SK-N-SH (cell line): ENCODE data around the gene MLLT11. TPM values are rescaled to one million over a fixed set of nuclear protein-coding genes. Genes with fewer than 3 reads are reported as not detected.

Experiments used
- CTCF ChIA-PET: fragments of 300-600, 350-600 bp; formaldehyde crosslinking; extraction: SDS; loops from one replicate; lab custom pipeline; 2021; lab: Yijun Ruan, JAX
- POLR2A ChIA-PET: fragments of 350-600 bp; sonication (Branson Sonifier 250); formaldehyde crosslinking; extraction: SDS; loops from one replicate; lab custom pipeline; 2020; ENCODE audit warnings: antibody characterized with exemption, inconsistent platforms; lab: Yijun Ruan, JAX
- DNase-seq: peaks from one replicate; pipeline ENCODE4 v3.0.0; 2012
- H2AFZ ChIP-seq: fragments of 200-600 bp; sonication (generic); 2 replicates; pipeline ENCODE4 v1.8.1; 2016; ENCODE audit warnings: antibody characterized with exemption, mild to moderate bottlenecking, low read depth
- H3F3A ChIP-seq: fragments of 200-600 bp; sonication (generic); replicated peaks from 2 replicates; pipeline ENCODE3; 2016; ENCODE audit warnings: antibody characterized with exemption, mild to moderate bottlenecking; ENCODE audit not compliant: insufficient read depth
- H3K27ac ChIP-seq, 2 experiments: fragments of 200-500 bp in 1 of 2; fragments of 200-600 bp in 1 of 2; sonication (Bioruptor generic) in 1 of 2; sonication (generic), shearing (Covaris generic) in 1 of 2; 2 replicates each; pipeline versions ENCODE4 v1.5.1 to v1.6.1; 2014 to 2016; ENCODE audit warnings: low read depth in 2 of 2, inconsistent platforms in 1 of 2, low read length in 1 of 2, mild to moderate bottlenecking in 1 of 2, mixed read lengths in 1 of 2
- H3K27me3 ChIP-seq: fragments of 200-600 bp; sonication (generic), shearing (Covaris generic); 2 replicates; pipeline ENCODE4 v1.6.1; 2016; ENCODE audit warnings: mixed run types; ENCODE audit not compliant: insufficient read depth
- H3K36me3 ChIP-seq, 2 experiments: fragments of 200-500 bp in 1 of 2; fragments of 200-600 bp in 1 of 2; sonication (Bioruptor generic) in 1 of 2; sonication (generic) in 1 of 2; replicated peaks in 1 of 2; 2 replicates each; pipeline versions ENCODE3 to v1.5.1; 2014 to 2016; ENCODE audit warnings: low read length in 1 of 2, mild to moderate bottlenecking in 1 of 2; ENCODE audit not compliant: insufficient read depth in 2 of 2, control insufficient read depth in 1 of 2
- H3K4me1 ChIP-seq, 2 experiments: fragments of 200-500 bp in 1 of 2; fragments of 200-600 bp in 1 of 2; sonication (Bioruptor generic) in 1 of 2; sonication (generic), shearing (Covaris generic) in 1 of 2; 2 replicates each; pipeline versions ENCODE4 v1.5.1 to v1.6.1; 2014 to 2016; ENCODE audit warnings: low read depth in 1 of 2, low read length in 1 of 2, mixed run types in 1 of 2; ENCODE audit not compliant: insufficient read depth in 2 of 2, control insufficient read depth in 1 of 2
- H3K4me2 ChIP-seq: fragments of 200-600 bp; sonication (generic), shearing (Covaris generic); 2 replicates; pipeline ENCODE4 v1.6.1; 2017; ENCODE audit warnings: mixed run types
- H3K4me3 ChIP-seq, 2 experiments: fragments of 200-500 bp in 1 of 2; fragments of 200-600 bp in 1 of 2; sonication (Bioruptor generic) in 1 of 2; sonication (generic), shearing (Covaris generic) in 1 of 2; 2 replicates each; pipeline versions ENCODE4 v1.5.1 to v1.8.1; 2014 to 2016; ENCODE audit warnings: low read depth in 2 of 2, inconsistent platforms in 1 of 2, low read length in 1 of 2, mild to moderate bottlenecking in 1 of 2, mixed read lengths in 1 of 2, moderate library complexity in 1 of 2
- H3K79me2 ChIP-seq: fragments of 200-600 bp; sonication (generic); 2 replicates; pipeline ENCODE4 v1.8.1; 2017; ENCODE audit warnings: mild to moderate bottlenecking; ENCODE audit not compliant: insufficient read depth
- H3K9ac ChIP-seq: fragments of 200-600 bp; sonication (generic); 2 replicates; pipeline ENCODE4 v1.6.1; 2017; ENCODE audit warnings: mixed run types
- H3K9me2 ChIP-seq: fragments of 200-600 bp; sonication (generic); 2 replicates; pipeline ENCODE4 v1.6.1; 2017; ENCODE audit warnings: mixed run types
- H3K9me3 ChIP-seq: fragments of 200-600 bp; sonication (generic); 2 replicates; pipeline ENCODE4 v1.6.1; 2017; ENCODE audit warnings: mixed run types, mild to moderate bottlenecking, moderate library complexity
- H4K20me1 ChIP-seq: fragments of 200-600 bp; sonication (generic); 2 replicates; pipeline ENCODE4 v1.6.1; 2017; ENCODE audit warnings: mild to moderate bottlenecking, mixed run types; ENCODE audit not compliant: insufficient read depth
- ELF1 ChIP-seq: IDR thresholded peaks from 2 replicates; pipeline ENCODE4 v1.4.0; 2012
- EP300 ChIP-seq, 2 experiments: IDR thresholded peaks; 2 replicates each; pipeline versions ENCODE4 v1.4.0 to v1.6.1; 2012; ENCODE audit warnings: borderline replicate concordance in 1 of 2, low read depth in 1 of 2, low read length in 1 of 2
- FOSL2 ChIP-seq: IDR thresholded peaks from 2 replicates; pipeline ENCODE4 v1.4.0; 2012; ENCODE audit warnings: low read depth, mild to moderate bottlenecking, moderate library complexity, borderline replicate concordance
- FOXJ3 ChIP-seq: sonication (generic); formaldehyde crosslinking; IDR thresholded peaks from 2 replicates; pipeline ENCODE4 v1.5.1; 2020; ENCODE audit warnings: mild to moderate bottlenecking, missing genetic modification reagents
- FOXM1 ChIP-seq: IDR thresholded peaks from 2 replicates; pipeline ENCODE4 v1.4.0; 2012; ENCODE audit warnings: low read depth, mild to moderate bottlenecking
- JUND ChIP-seq: IDR thresholded peaks from 2 replicates; pipeline ENCODE4 v1.4.0; 2012
- NFIC ChIP-seq: IDR thresholded peaks from 2 replicates; pipeline ENCODE4 v1.4.0; 2012; ENCODE audit warnings: borderline replicate concordance
- RCOR1 ChIP-seq: fragments of 150-350 bp; IDR thresholded peaks from 2 replicates; pipeline ENCODE4 v1.6.1; 2017; ENCODE audit warnings: antibody characterized with exemption, low read length
- RFX5 ChIP-seq: IDR thresholded peaks from 2 replicates; pipeline ENCODE4 v1.6.1; 2012; ENCODE audit warnings: mild to moderate bottlenecking, improper control_type of control experiment, low read length
- RXRA ChIP-seq: IDR thresholded peaks from 2 replicates; pipeline ENCODE4 v1.4.0; 2012; ENCODE audit warnings: low read depth, mild to moderate bottlenecking, borderline replicate concordance
- SMC3 ChIP-seq: IDR thresholded peaks from 2 replicates; pipeline ENCODE4 v1.6.1; 2012; ENCODE audit warnings: low read depth, low read length, improper control_type of control experiment
- TAF1 ChIP-seq: IDR thresholded peaks from 2 replicates; pipeline ENCODE4 v1.6.1; 2012; ENCODE audit warnings: low read depth, mild to moderate bottlenecking, low read length, moderate library complexity, borderline replicate concordance
- TCF12 ChIP-seq: IDR thresholded peaks from 2 replicates; pipeline ENCODE4 v1.4.0; 2012
- TEAD4 ChIP-seq: IDR thresholded peaks from 2 replicates; pipeline ENCODE4 v1.4.0; 2012; ENCODE audit warnings: mild to moderate bottlenecking, borderline replicate concordance; ENCODE audit not compliant: insufficient read depth
- WGBS: methylation state at CpG from one replicate; pipeline ENCODE4 v1.1.6; 2017; ENCODE audit warnings: low lambda C conversion rate; 5-methylcytosine and 5-hydroxymethylcytosine counted together
- polyA plus RNA-seq, 3 experiments: library from polyadenylated mRNA; depleted of rRNA; stranded (reverse); fragments of >200 nt; gene quantifications; 2 replicates each; pipeline ENCODE4 v1.2.3, GENCODE V29; 2012
- TF ChIP-seq, protein P1 (sequence below): IDR thresholded peaks from 2 replicates; pipeline ENCODE4 v1.4.0; 2012; ENCODE audit warnings: low read depth, borderline replicate concordance
- TF ChIP-seq, protein P2 (sequence below): fragments of 150-350 bp; IDR thresholded peaks from 2 replicates; pipeline ENCODE4 v1.6.1; 2017; ENCODE audit warnings: antibody characterized with exemption, low read length, low read depth, borderline replicate concordance
- TF ChIP-seq, protein P3 (sequence below): fragments of 200-600 bp; sonication (generic); IDR thresholded peaks from 2 replicates; pipeline ENCODE4 v1.6.1; 2017; ENCODE audit warnings: antibody characterized with exemption, mild to moderate bottlenecking, moderate library complexity
- TF ChIP-seq, protein P4 (sequence below): IDR thresholded peaks from 2 replicates; pipeline ENCODE4; 2012

MLLT11 gene
- polyA plus RNA-seq, 1 of the 3 experiments (the other 2 are of a cell fraction): 26.7 TPM

DNA sequence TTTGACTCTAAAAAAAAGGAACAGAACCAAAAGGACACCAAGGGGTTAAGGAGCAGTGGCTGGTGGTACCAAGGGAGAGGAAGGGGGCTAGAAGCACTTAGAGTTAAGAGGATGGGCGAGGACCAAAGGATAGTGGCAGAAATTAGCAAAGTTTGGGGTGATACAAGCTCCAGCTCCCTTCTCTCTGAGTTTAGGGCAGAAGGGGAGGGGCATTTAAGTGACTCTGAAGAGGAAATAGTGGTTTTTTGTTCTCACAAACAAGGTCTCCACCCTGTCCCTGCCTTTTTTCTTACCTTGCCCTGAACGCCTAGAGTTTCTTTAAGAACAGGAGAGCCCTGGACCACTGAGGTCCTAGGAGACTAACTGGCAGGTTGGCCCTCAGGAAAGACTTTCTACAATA lies 4.0 kb upstream of the MLLT11 start:
- DNase-seq: no peak
- Histone ChIP-seq H3K4me3 (no peak overlapping the region), H4K20me1 (peaks cover 36% of the 10 kb centered on the region), H3K4me1 (peaks cover 7 to 23% of the 10 kb centered on the region in 2 experiments; a peak in 3 of 4 replicates), H3K9me3 (no peaks in the 10 kb centered on the region), H3K9me2 (no peaks in the 10 kb centered on the region), H3K27me3 (no peaks in the 10 kb centered on the region), H2AFZ (no peak overlapping the region), H3F3A (peaks cover 29% of the 10 kb centered on the region), H3K79me2 (peaks cover 63% of the 10 kb centered on the region), H3K27ac (no peak overlapping the region), H3K9ac (no peak overlapping the region), H3K4me2 (peak overlapping the region; percentile 91), H3K36me3 (peaks cover 51 to 55% of the 10 kb centered on the region in 2 experiments)
- CTCF ChIA-PET: interaction anchor here (7.4 kb wide), 1 partner anchor 8 kb away, joined by 67 read pairs; the partner anchor contains the start of gene C1orf56
- WGBS: 88% methylated on average over 2 of the region's 2 CpGs
- TF ChIP-seq TCF12: no peak
- TF ChIP-seq, protein P1, sequence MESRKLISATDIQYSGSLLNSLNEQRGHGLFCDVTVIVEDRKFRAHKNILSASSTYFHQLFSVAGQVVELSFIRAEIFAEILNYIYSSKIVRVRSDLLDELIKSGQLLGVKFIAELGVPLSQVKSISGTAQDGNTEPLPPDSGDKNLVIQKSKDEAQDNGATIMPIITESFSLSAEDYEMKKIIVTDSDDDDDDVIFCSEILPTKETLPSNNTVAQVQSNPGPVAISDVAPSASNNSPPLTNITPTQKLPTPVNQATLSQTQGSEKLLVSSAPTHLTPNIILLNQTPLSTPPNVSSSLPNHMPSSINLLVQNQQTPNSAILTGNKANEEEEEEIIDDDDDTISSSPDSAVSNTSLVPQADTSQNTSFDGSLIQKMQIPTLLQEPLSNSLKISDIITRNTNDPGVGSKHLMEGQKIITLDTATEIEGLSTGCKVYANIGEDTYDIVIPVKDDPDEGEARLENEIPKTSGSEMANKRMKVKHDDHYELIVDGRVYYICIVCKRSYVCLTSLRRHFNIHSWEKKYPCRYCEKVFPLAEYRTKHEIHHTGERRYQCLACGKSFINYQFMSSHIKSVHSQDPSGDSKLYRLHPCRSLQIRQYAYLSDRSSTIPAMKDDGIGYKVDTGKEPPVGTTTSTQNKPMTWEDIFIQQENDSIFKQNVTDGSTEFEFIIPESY: no peak
- TF ChIP-seq, protein P2, sequence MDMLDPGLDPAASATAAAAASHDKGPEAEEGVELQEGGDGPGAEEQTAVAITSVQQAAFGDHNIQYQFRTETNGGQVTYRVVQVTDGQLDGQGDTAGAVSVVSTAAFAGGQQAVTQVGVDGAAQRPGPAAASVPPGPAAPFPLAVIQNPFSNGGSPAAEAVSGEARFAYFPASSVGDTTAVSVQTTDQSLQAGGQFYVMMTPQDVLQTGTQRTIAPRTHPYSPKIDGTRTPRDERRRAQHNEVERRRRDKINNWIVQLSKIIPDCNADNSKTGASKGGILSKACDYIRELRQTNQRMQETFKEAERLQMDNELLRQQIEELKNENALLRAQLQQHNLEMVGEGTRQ: no peak
- no peak for TF ChIP-seq RCOR1
- no peak for TF ChIP-seq RFX5
- TF ChIP-seq, protein P3, sequence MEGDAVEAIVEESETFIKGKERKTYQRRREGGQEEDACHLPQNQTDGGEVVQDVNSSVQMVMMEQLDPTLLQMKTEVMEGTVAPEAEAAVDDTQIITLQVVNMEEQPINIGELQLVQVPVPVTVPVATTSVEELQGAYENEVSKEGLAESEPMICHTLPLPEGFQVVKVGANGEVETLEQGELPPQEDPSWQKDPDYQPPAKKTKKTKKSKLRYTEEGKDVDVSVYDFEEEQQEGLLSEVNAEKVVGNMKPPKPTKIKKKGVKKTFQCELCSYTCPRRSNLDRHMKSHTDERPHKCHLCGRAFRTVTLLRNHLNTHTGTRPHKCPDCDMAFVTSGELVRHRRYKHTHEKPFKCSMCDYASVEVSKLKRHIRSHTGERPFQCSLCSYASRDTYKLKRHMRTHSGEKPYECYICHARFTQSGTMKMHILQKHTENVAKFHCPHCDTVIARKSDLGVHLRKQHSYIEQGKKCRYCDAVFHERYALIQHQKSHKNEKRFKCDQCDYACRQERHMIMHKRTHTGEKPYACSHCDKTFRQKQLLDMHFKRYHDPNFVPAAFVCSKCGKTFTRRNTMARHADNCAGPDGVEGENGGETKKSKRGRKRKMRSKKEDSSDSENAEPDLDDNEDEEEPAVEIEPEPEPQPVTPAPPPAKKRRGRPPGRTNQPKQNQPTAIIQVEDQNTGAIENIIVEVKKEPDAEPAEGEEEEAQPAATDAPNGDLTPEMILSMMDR: no peak
- TF ChIP-seq SMC3: no peak
- no peak for TF ChIP-seq JUND
- TF ChIP-seq NFIC: no peak
- POLR2A ChIA-PET: no interaction called here

DNA sequence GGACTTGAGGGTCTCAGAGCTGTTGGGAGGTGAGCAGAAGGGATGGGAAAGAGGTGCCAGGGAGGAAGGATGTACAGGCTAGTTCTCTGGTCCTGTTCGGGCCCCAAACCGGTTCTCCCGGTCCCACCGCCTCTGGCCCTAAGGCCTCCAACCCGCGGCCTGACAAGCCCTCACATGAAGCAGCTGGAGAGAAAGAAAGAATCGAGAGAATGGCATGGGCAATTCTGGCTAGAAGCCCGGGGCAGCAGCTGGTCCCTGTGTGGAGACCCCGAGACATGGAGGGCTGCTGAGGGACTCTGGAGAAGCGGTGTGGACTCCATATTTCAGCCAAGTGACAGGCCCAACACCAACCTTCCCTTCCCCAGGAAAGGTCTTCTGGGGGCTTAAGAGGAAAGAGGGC lies 1.5 kb upstream of the MLLT11 start:
- H3K27ac ChIP-seq: peak overlapping the region; percentile 99
- H3K4me2 ChIP-seq: peak overlapping the region; percentile 91
- H3F3A ChIP-seq: peaks cover 29% of the 10 kb centered on the region
- 0% methylated on average over 4 of the region's 10 CpGs for WGBS
- POLR2A ChIA-PET: interaction anchor here (1.9 to 2.9 kb wide), 3 partner anchors 7 to 52 kb away, joined by 6 to 24 read pairs (median 9); partner anchors contain the start of genes C1orf56 and MINDY1
- H3K9me2 ChIP-seq: no peaks in the 10 kb centered on the region
- H3K79me2 ChIP-seq: peaks cover 88% of the 10 kb centered on the region
- H2AFZ ChIP-seq: no peak overlapping the region; the same call in 1 of the 2 replicates
- CTCF ChIA-PET: interaction anchor here (0.6 to 7.4 kb wide), 12 partner anchors 10 to 468 kb away, joined by 3 to 67 read pairs (median 6); partner anchors contain the start of genes C1orf56, GABPB2, MINDY1 and TNFAIP8L2
- peaks cover 30 to 32% of the 10 kb centered on the region in 2 experiments for H3K36me3 ChIP-seq
- H3K9me3 ChIP-seq: no peaks in the 10 kb centered on the region
- H3K9ac ChIP-seq: peak overlapping the region; percentile 93
- peak overlapping the region; percentile 79 to 81 for H3K4me3 ChIP-seq
- peak; percentile 53 for DNase-seq
- H3K4me1 ChIP-seq: peaks cover 7 to 27% of the 10 kb centered on the region in 2 experiments; a peak in 3 of 4 replicates
- no peaks in the 10 kb centered on the region for H3K27me3 ChIP-seq
- peaks cover 36% of the 10 kb centered on the region for H4K20me1 ChIP-seq
- TF ChIP-seq, protein P3: no peak
- TF ChIP-seq, protein P4, sequence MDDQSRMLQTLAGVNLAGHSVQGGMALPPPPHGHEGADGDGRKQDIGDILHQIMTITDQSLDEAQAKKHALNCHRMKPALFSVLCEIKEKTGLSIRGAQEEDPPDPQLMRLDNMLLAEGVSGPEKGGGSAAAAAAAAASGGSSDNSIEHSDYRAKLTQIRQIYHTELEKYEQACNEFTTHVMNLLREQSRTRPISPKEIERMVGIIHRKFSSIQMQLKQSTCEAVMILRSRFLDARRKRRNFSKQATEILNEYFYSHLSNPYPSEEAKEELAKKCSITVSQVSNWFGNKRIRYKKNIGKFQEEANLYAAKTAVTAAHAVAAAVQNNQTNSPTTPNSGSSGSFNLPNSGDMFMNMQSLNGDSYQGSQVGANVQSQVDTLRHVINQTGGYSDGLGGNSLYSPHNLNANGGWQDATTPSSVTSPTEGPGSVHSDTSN: no peak
- no peak for TF ChIP-seq RFX5
- no peak for TF ChIP-seq EP300 (IDR thresholded peaks at IDR 0.05; ENCODE audit: borderline replicate concordance in 1 of 2, low read depth in 1 of 2, low read length in 1 of 2)
- TF ChIP-seq, protein P2: no peak
- no peak for TF ChIP-seq FOSL2
- TF ChIP-seq FOXJ3 (CRISPR knock-in tag): no peak
- TF ChIP-seq FOXM1: no peak
- no peak for TF ChIP-seq TAF1
- no peak for TF ChIP-seq RXRA
- no peak for TF ChIP-seq ELF1
- no peak for TF ChIP-seq TEAD4
